PC-3 (cell line): Measurements from ENCODE around the gene TKTL2.

ENCODE experiments used
- EZH2 ChIP-seq: fragments of 300-600 bp; sonication (generic); IDR thresholded peaks from one replicate; pipeline ENCODE4 v1.6.1; 2017; ENCODE audit warnings: antibody characterized with exemption, mild to moderate bottlenecking, low read length; ENCODE audit not compliant: unreplicated experiment
- EZH2phosphoT487 ChIP-seq: fragments of 300-600 bp; sonication (generic); IDR thresholded peaks from 2 replicates; pipeline ENCODE4 v1.6.1; 2018; ENCODE audit warnings: mild to moderate bottlenecking, antibody characterized with exemption, low read length, borderline replicate concordance

DNA sequence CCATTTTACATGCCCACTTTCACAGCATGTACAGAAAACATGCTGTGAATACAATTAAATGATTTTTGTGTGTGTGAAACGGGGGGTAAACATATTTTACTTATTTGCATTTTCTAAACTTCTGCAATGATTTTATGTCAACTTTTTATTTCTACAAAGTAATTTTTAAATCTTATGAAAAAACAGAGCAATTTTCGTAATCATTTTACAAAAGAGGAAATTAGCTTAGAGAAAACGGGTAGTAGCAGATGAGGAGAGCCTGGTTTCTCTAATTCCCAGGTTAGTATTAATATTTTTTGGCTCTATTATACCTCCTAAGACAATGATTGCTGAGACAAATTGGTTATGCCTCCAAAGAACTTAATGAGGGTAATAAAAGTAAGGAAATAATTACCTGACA lies 3.2 kb downstream of the TKTL2 start:
- no peak for TF ChIP-seq EZH2
- no peak for TF ChIP-seq EZH2phosphoT487
